Neuronal stem cell (in vitro differentiated cells): ENCODE data around the gene PLEKHA7.
A peak's percentile ranks its signal among the peaks of the same experiment; 100 is the strongest.

Experiments
- DNase-seq: peaks from one replicate; pipeline ENCODE4 v3.0.0-alpha.2; 2013; ENCODE audit warnings: low spot score
- H2AFZ ChIP-seq: one replicate; pipeline ENCODE4 v1.6.1; 2013; ENCODE audit warnings: mild to moderate bottlenecking, low read length, inconsistent platforms
- H2AK5ac ChIP-seq: 2 replicates; pipeline ENCODE4 v1.6.1; 2013; ENCODE audit warnings: low read depth, mild to moderate bottlenecking, inconsistent platforms, low read length, moderate library complexity, mixed read lengths
- H2BK120ac ChIP-seq: 2 replicates; pipeline ENCODE4 v1.6.1; 2013; ENCODE audit warnings: low read depth, mild to moderate bottlenecking, inconsistent platforms, low read length, moderate library complexity, mixed read lengths
- H2BK12ac ChIP-seq: one replicate; pipeline ENCODE4 v1.6.1; 2013; ENCODE audit warnings: low read length, inconsistent platforms
- H2BK15ac ChIP-seq: 2 replicates; pipeline ENCODE4 v1.6.1; 2013; ENCODE audit warnings: mild to moderate bottlenecking, low read length, inconsistent platforms, mixed read lengths
- H2BK5ac ChIP-seq: one replicate; pipeline ENCODE4 v1.6.1; 2013; ENCODE audit warnings: inconsistent platforms, mild to moderate bottlenecking, low read length, moderate library complexity
- H3K14ac ChIP-seq: one replicate; pipeline ENCODE4 v1.6.1; 2013; ENCODE audit warnings: low read length, inconsistent platforms
- H3K18ac ChIP-seq: 2 replicates; pipeline ENCODE4 v1.6.1; 2013; ENCODE audit warnings: low read length, inconsistent platforms
- H3K23ac ChIP-seq: 2 replicates; pipeline ENCODE4 v1.6.1; 2013; ENCODE audit warnings: low read depth, mild to moderate bottlenecking, mixed read lengths, low read length, inconsistent platforms; ENCODE audit not compliant: poor library complexity
- H3K27ac ChIP-seq: replicated peaks from 3 replicates; pipeline ENCODE4 v1.5.1; 2013; ENCODE audit warnings: low read length, inconsistent platforms
- H3K27me3 ChIP-seq, 3 experiments: 2 replicates each; pipeline ENCODE4 v1.6.1; 2013; ENCODE audit warnings: low read length in 3 of 3, mild to moderate bottlenecking in 2 of 3, inconsistent platforms in 1 of 3, low read depth in 1 of 3, mixed read lengths in 1 of 3, moderate library complexity in 1 of 3; ENCODE audit not compliant: control insufficient read depth in 3 of 3, insufficient read depth in 3 of 3
- H3K36me3 ChIP-seq, 2 donors: replicated peaks in 1 of 2; 2 replicates each; pipeline ENCODE4 v1.6.1; 2013; ENCODE audit warnings: low read length in 2 of 2; ENCODE audit not compliant: control insufficient read depth in 2 of 2, insufficient read depth in 2 of 2
- H3K4ac ChIP-seq: 2 replicates; pipeline ENCODE4 v1.6.1; 2013; ENCODE audit warnings: inconsistent platforms, mild to moderate bottlenecking, low read length, moderate library complexity
- H3K4me1 ChIP-seq, 2 donors: 1 replicate in 1 of 2; 2 replicates in 1 of 2; pipeline ENCODE4 v1.6.1; 2013; ENCODE audit warnings: low read length in 2 of 2, low read depth in 1 of 2; ENCODE audit not compliant: control insufficient read depth in 2 of 2, insufficient read depth in 1 of 2
- H3K4me2 ChIP-seq: one replicate; pipeline ENCODE4 v1.6.1; 2013; ENCODE audit warnings: mild to moderate bottlenecking, low read length, inconsistent platforms; ENCODE audit not compliant: insufficient read depth, poor library complexity, severe bottlenecking
- H3K4me3 ChIP-seq, 2 donors: 2 replicates each; pipeline ENCODE4 v1.5.1; 2013; ENCODE audit warnings: low read length in 2 of 2, mild to moderate bottlenecking in 2 of 2, inconsistent platforms in 1 of 2, moderate library complexity in 1 of 2
- H3K79me1 ChIP-seq: one replicate; pipeline ENCODE4 v1.6.1; 2013; ENCODE audit warnings: low read depth, mild to moderate bottlenecking, inconsistent platforms, low read length, moderate library complexity
- H3K9ac ChIP-seq: one replicate; pipeline ENCODE4 v1.6.1; 2013; ENCODE audit warnings: mild to moderate bottlenecking, low read depth, low read length, inconsistent platforms; ENCODE audit not compliant: poor library complexity
- H3K9me3 ChIP-seq, 2 donors: replicated peaks in 1 of 2; 2 replicates each; pipeline versions ENCODE3 to v1.6.1; 2013; ENCODE audit warnings: low read length in 2 of 2, mild to moderate bottlenecking in 2 of 2, inconsistent platforms in 1 of 2, low read depth in 1 of 2, mixed read lengths in 1 of 2, moderate library complexity in 1 of 2; ENCODE audit not compliant: control insufficient read depth in 2 of 2, insufficient read depth in 1 of 2
- H4K8ac ChIP-seq: one replicate; pipeline ENCODE4 v1.6.1; 2013; ENCODE audit warnings: low read depth, mild to moderate bottlenecking, inconsistent platforms, low read length, moderate library complexity
- H4K91ac ChIP-seq: one replicate; pipeline ENCODE4 v1.6.1; 2013; ENCODE audit warnings: low read length, low read depth, mild to moderate bottlenecking, inconsistent platforms; ENCODE audit not compliant: poor library complexity
- WGBS, 2 donors: extraction: QIAGEN DNeasy Blood & Tissue Kit; methylation state at CpG; one replicate each; pipeline ENCODE4 v1.1.7; 2013; ENCODE audit warnings: missing lambda C conversion rate in 2 of 2, mixed read lengths in 1 of 2; ENCODE audit not compliant: insufficient read length in 2 of 2, insufficient replicate concordance in 1 of 2; ENCODE audit errors: extremely low coverage in 2 of 2; 5-methylcytosine and 5-hydroxymethylcytosine counted together

PLEKHA7 gene

DNA sequence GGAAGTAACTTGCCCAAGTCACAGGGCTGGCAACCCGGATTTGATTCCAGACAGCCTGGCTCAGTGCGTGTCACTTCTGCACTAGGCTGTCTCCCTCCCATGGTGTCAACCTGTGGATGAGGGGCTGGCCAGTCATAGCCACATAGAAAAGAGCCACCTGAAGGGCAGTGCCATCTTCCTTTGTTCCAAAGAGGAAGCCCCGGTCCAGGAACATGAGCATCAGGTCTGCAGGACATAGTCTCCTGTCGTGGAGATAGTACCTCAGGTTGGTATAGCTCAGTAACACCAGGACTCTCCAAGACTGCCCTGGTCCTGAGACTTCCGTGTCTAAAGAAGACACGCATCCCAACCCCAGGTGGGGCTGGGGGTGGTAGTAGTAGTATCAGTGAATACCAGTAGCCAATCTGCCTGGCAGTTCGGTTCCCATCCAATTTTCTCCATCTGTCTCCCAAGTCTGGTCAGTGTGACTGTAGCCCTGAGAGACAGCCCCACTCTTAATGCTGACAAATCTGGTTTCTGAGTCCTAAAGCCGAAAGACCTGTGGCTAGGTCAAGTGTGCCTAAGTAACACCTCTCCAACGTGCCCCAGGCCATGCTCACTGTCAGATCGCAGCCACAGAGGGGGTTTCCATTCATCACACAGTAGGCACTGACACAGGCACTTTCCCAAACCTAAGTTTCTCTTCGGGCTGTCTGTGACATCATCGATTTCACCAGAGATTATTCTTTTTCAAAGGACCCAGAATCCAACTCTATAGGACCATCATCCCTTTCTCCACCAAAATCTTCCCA is 242.7 kb downstream of the PLEKHA7 start:
- H3K27ac ChIP-seq = no peak overlapping the region
- no peak overlapping the region for H3K9ac ChIP-seq
- H3K14ac ChIP-seq = no peak overlapping the region
- DNase-seq = no peak
- H2AFZ ChIP-seq = no peak overlapping the region
- no peak overlapping the region for H3K4me3 ChIP-seq
- no peaks in the 10 kb centered on the region for H3K79me1 ChIP-seq
- H2AK5ac ChIP-seq = no peak overlapping the region
- H2BK5ac ChIP-seq = no peak overlapping the region
- H2BK12ac ChIP-seq = no peak overlapping the region
- H3K4ac ChIP-seq = no peak overlapping the region
- H4K8ac ChIP-seq = no peak overlapping the region
- H3K23ac ChIP-seq = no peak overlapping the region
- H3K27me3 ChIP-seq = no peaks in the 10 kb centered on the region
- no peaks in the 10 kb centered on the region for H3K9me3 ChIP-seq
- H3K18ac ChIP-seq = no peak overlapping the region
- no peak overlapping the region for H3K4me2 ChIP-seq
- H2BK120ac ChIP-seq = no peak overlapping the region
- peaks cover 4 to 10% of the 10 kb centered on the region in 2 donors for H3K4me1 ChIP-seq
- H3K36me3 ChIP-seq = peaks cover 0 to 2% of the 10 kb centered on the region in 2 donors
- no CpG with 5 or more reads among the region's 12 CpGs for WGBS, 2 donors
- H2BK15ac ChIP-seq = no peak overlapping the region
- H4K91ac ChIP-seq = no peak overlapping the region

DNA sequence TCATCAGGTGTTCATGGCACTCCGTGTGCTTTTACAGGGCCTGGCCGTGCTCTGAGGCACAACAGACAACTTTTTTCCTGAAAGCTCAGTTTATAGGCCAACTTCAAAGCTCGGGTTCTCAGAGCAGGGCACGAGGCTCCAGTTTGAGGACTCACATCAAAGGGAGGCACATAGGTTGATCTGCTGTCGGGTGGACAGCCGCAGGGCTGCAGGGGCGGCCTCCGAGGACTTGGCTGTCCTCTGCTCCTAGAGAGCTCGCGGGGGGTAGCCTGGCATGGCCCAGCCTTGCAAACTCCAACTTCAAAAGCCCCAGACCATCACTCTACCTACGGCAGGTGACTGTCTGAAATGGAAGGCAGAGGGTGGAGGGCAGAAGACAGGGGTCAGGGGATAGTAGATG is 244.2 kb downstream of the PLEKHA7 start:
- no peak overlapping the region for H3K14ac ChIP-seq
- WGBS, 2 donors = no CpG with 5 or more reads among the region's 11 CpGs
- no peak overlapping the region for H3K4me3 ChIP-seq
- H3K36me3 ChIP-seq = no peaks in the 10 kb centered on the region
- no peak overlapping the region for H3K18ac ChIP-seq
- no peak overlapping the region for H3K4ac ChIP-seq
- no peak overlapping the region for H3K9ac ChIP-seq
- H3K27me3 ChIP-seq = no peaks in the 10 kb centered on the region
- no peak overlapping the region for H3K4me2 ChIP-seq
- no peak overlapping the region for H2AFZ ChIP-seq
- no peaks in the 10 kb centered on the region for H3K9me3 ChIP-seq
- H4K8ac ChIP-seq = no peak overlapping the region
- no peak overlapping the region for H3K27ac ChIP-seq
- H4K91ac ChIP-seq = no peak overlapping the region
- no peak overlapping the region for H2BK120ac ChIP-seq
- peaks cover 2% of the 10 kb centered on the region in 2 donors for H3K4me1 ChIP-seq
- no peak for DNase-seq
- no peak overlapping the region for H2BK15ac ChIP-seq
- no peak overlapping the region for H2AK5ac ChIP-seq
- H2BK12ac ChIP-seq = no peak overlapping the region
- H3K79me1 ChIP-seq = no peaks in the 10 kb centered on the region
- no peak overlapping the region for H3K23ac ChIP-seq
- no peak overlapping the region for H2BK5ac ChIP-seq

DNA sequence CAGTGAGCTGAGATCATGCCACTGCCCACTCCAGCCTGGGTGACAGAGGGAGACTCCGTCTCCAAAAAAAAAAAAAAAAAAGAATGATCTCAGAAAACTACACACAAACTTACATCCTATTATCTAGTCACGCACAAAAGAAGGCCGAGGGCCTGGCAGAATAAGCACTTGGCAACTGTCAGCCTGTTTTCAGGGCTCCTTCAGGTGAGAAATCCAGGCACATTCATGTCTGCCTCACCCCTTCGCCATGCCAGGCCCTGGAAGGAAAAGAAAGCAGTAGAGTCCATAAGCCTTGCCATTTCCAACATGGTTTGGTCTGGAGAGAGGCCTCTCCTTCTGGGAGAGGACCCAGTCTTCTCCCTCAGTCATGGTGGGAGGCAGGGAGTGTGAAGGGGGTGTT is 244.8 kb downstream of the PLEKHA7 start:
- H2BK15ac ChIP-seq = no peak overlapping the region
- no peaks in the 10 kb centered on the region for H3K27me3 ChIP-seq
- H3K4ac ChIP-seq = no peak overlapping the region
- H2BK120ac ChIP-seq = no peak overlapping the region
- H2AK5ac ChIP-seq = no peak overlapping the region
- H4K8ac ChIP-seq = no peak overlapping the region
- no peak overlapping the region for H2BK5ac ChIP-seq
- H3K23ac ChIP-seq = no peak overlapping the region
- no peaks in the 10 kb centered on the region for H3K9me3 ChIP-seq
- H4K91ac ChIP-seq = no peak overlapping the region
- no peak for DNase-seq
- no peak overlapping the region for H3K4me2 ChIP-seq
- H3K14ac ChIP-seq = no peak overlapping the region
- no peak overlapping the region for H2BK12ac ChIP-seq
- no peak overlapping the region for H3K9ac ChIP-seq
- no peaks in the 10 kb centered on the region for H3K79me1 ChIP-seq
- H2AFZ ChIP-seq = no peak overlapping the region
- no peaks in the 10 kb centered on the region for H3K4me1 ChIP-seq
- peak overlapping the region; percentile 77 for H3K18ac ChIP-seq
- WGBS, 2 donors = no CpG with 5 or more reads among the region's 4 CpGs
- no peaks in the 10 kb centered on the region for H3K36me3 ChIP-seq
- H3K4me3 ChIP-seq = no peak overlapping the region
- no peak overlapping the region for H3K27ac ChIP-seq

DNA sequence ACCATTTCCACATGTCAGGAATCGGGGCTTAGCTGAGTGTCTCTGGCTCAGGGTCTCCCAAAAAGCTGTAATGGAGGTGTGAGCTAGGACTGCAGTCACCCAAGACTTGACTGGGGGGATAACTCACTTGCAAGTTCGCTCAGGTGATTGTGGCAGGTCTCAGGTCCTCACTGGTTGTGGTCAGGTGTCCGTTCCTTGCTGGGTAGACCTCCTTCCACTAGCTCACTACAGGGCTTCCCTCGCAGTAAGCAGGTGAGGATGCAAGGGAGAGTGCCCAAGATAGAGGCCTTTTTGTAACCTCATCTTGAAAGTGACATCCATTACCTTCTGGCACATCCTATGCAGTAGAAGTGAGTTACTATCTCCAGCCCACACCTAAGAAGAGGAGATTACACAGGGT is 246.3 kb downstream of the PLEKHA7 start:
- H3K4me3 ChIP-seq = no peak overlapping the region
- no peak overlapping the region for H2BK12ac ChIP-seq
- H2BK120ac ChIP-seq = no peak overlapping the region
- no peaks in the 10 kb centered on the region for H3K79me1 ChIP-seq
- no peak overlapping the region for H2AK5ac ChIP-seq
- WGBS, 2 donors = no CpG with 5 or more reads among the region's 4 CpGs
- no peak overlapping the region for H4K8ac ChIP-seq
- H3K27me3 ChIP-seq = no peaks in the 10 kb centered on the region
- no peaks in the 10 kb centered on the region for H3K4me1 ChIP-seq
- no peak overlapping the region for H4K91ac ChIP-seq
- H3K4me2 ChIP-seq = no peak overlapping the region
- no peak overlapping the region for H3K18ac ChIP-seq
- no peaks in the 10 kb centered on the region for H3K36me3 ChIP-seq
- H2AFZ ChIP-seq = no peak overlapping the region
- no peak overlapping the region for H3K9ac ChIP-seq
- H3K14ac ChIP-seq = no peak overlapping the region
- no peak for DNase-seq
- H3K27ac ChIP-seq = no peak overlapping the region
- no peak overlapping the region for H3K23ac ChIP-seq
- H3K4ac ChIP-seq = no peak overlapping the region
- no peak overlapping the region for H2BK15ac ChIP-seq
- no peaks in the 10 kb centered on the region for H3K9me3 ChIP-seq
- H2BK5ac ChIP-seq = no peak overlapping the region
